NCI-H1436 (cell line): Measurements from ENCODE around the gene WDPCP.
"Not testable (repeated sequence)": the region's sequence is repeated elsewhere in the genome, so short reads cannot be mapped to it uniquely, and the experiment has no call there.

Source experiments
- DNase-seq: peaks from one replicate; lab custom pipeline; 2025; lab: John Stamatoyannopoulos, UW

WDPCP gene

GRCh38 chr2:63249161-63249560 is 339.1 kb downstream of the WDPCP start:
- DNase-seq = no peak

- no peak for DNase-seq
Measured at GRCh38 chr2:63242747-63243146, 345.5 kb downstream of the WDPCP start.

DNA sequence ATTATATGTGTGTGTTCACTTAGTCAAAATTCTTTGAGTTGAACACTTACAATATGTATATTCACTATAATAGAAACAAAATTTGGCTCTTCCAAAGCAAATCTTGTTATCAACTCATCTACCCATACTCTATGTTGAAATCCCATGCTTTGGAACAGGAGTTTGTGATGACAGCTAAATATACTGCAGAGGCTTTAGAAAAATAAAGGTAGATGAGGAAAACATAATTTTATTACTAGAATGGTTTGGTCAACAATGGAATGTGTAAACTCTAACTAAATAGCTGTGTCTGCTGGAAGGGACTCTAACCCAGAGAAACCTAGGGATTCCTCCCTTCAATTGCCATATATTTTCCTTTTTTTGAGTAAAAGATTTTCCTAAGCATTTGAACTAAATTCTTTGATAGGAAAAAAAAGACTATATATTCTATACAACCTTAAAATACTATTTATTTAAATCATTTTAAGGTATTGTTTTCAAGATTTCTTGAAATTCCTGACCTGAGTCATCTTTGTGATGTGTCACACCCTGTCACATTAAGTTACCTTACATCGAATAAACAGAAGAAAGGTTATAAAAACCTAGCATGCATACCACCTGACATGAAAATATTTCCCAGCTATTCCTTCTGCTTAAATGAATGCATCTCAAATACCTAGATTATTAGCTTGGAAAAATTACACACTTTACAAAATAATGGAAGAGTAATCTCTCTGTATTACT is 362.2 kb downstream of the WDPCP start:
- DNase-seq = no peak

DNA sequence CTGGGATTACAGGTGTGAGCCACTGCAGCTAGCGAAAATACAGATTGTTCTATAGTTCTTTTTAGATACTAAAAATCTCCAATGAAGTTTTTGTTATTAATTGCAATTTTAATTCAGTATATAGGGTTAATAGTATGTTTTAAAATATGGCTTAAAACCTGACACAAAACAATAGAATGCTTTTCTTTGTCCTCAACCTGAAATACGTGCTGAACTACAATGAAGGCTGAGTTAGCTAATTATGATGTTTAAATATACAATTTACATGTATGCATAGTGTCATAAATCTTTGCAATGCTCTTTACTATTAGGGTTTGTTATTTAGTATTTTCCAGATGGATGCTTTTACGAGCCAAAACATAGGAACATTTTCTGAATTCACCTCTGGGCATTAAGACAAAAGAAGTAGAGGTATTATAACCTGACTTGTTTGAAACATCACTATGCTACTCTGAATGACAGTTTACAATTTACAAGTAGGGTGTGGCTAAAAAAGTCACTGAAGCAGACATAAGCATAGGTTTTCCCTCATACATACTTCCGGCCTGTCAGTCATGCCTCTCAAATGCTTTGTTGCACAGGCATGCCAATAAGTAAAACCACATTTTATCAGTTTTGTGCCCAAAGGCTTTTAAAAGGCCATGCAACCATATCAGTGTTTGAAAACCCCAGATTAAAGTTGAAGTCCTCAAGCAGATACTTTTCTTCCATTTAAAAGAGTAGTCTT is 369.3 kb downstream of the WDPCP start:
- DNase-seq = no peak

DNA sequence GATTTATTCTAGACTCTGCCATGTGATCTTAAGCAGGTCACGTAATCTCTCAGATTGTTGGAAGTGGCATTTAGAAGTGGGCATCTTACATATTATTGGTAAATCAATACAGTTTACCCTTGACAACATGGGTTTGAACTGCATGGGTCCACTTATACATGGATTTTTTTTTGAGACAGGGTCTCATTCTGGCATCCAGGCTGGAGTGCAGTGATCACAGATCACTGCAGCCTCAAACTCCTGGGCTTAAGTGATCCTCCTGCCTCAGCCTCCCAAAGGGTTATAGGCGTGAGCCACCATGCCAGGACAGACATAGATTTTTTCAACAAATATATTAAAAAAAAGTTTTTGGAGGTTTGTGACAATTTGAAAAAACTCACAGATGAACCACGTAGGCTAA is 393.0 kb downstream of the WDPCP start:
- no peak for DNase-seq

DNA sequence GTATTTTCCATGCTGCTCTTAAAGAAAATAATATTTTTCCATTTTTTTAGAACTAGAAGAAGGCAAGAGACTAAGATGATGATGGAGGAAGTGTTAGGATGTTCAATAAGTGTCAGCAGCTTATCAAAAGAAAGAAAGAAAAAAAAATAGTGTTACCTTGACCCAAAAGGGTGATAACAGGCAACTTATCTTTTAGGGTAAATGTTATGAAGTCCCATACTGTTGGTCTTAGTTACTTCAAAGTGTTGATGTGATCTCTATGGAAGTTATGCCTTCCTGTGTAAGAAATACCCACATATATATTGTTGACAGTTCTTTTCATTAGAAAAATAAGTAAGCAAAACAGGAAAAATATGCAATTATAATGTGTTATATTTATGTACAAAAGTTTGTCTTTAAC is 394.1 kb downstream of the WDPCP start:
- no peak for DNase-seq

DNA sequence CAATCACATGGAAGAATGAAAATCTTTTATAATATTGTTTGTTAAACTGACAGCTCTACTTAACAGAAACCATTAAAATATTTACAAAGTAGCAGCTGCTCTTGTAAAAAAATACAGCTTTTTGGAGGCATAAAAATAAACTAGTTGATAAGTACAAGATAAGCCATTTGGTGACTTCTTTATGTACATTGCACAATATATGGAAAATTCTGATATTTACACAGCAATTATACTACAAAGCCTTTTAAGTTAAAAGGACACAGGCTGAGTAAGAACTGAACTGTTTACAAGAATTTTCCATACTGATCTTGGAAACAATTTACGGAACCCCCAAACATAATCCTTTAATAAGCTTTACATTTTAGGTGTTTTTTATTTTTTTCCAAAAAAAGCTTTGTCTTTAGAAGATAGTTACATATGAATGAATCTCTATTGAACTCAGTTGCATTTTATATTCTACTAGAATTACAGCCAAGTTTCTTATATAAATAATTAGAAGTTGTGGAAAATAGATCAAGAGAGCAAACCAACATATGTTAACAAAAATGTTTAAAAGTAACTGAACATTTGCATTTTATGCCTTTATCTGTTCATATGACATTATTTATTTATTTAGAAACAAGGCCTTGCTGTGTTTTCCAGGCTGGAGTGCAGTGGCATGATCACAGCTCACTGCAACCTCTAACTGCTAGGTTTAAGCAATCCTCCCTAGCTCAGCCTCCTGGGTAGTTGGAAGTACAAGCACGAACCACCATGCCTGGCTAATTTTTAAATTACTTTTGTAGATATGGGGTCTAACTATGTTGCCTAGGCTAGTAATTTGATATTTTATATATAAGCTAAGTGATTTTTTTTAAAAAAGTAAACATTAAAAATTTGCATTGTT is 395.1 kb downstream of the WDPCP start:
- DNase-seq = peak; percentile 17

- DNase-seq = peak; percentile 31
Measured at GRCh38 chr2:63192169-63192888, 395.9 kb downstream of the WDPCP start.

DNA sequence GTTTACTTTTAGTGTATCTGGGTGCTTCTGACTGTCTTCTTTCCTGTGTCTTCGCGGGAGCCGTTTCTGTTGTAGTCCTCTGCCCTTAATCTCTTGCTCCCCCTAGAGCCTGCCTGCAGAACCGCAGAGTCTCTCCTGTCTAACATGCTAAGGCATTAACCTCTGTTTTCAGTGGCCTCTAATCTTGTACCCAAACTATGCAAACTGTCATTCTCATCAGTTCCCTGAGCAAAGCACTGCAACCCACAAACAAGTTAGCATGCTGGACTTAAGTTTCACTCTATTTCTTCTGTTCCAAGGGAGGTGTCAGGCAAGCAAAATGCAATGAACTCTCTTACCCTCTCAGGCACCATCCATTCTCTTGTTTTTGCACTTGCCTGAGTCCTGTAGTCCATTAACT is 399.3 kb downstream of the WDPCP start:
- DNase-seq = no peak

GRCh38 chr2:63186331-63186730 is 401.9 kb downstream of the WDPCP start:
- DNase-seq = no peak

- DNase-seq = no peak
Measured at GRCh38 chr2:63163161-63163820, 425.0 kb downstream of the WDPCP start.

DNA sequence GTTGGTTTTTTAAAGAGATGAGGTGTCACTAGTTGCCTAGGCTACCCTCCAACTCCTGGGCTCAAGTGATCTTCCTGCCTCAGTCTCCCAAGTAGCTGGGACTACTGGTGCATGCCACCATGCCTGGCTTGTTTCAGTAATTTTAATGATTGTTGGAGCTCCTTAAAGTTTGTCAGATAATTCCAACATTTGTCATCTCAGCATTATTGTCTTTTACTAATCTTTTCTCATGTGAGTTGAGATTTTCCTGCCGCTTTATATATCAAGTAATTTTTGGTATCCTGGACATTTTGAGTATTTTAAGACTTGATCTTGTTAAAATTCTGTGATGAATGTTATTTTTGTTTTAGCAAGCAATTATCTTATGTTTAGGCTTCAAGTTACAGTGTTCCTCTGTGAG is 429.0 kb downstream of the WDPCP start:
- DNase-seq = no peak

DNA sequence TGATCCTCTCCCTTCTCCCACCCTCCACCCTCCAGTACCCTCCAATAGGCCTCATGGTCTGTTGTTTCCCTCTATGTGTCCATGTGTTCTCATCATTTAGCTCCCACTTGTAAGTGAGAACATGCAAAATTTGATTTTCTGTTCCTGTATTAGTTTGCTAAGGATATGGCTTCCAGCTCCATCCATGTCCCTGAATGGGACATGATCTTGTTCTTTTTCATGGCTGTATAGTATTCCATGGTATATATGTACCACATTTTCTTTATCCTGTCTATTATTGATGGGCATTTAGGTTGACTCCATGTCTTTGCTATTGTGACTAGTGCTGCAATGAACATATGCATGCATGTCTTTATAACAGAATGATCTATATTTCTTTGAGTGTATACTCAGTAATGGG is 451.6 kb downstream of the WDPCP start:
- DNase-seq = not testable (repeated sequence)

- no peak for DNase-seq
Measured at GRCh38 chr2:63132020-63132419, 456.3 kb downstream of the WDPCP start.

DNA sequence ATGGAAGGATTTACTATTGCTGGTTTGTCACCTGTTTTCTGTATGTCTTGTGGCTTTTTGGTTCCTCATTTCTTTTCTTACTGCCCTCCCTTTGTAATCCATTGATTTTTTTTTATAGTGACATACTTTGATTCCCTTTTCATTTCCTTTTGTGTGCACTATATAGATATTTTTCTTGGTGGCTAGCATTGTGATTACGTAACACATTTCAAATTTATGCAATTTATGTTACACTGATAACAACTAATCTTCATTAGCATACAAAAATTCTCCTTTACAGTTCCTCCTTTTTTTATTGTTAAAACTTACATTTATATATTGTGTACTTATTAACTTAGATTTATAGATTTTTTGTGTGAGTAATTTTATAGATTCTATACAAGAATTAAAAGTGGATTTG is 457.1 kb downstream of the WDPCP start:
- no peak for DNase-seq

- no peak for DNase-seq
Measured at GRCh38 chr2:63127594-63127993, 460.7 kb downstream of the WDPCP start.

- DNase-seq = no peak
Measured at GRCh38 chr2:63124850-63125249, 463.4 kb downstream of the WDPCP start.

GRCh38 chr2:63124218-63124617 is 464.1 kb downstream of the WDPCP start:
- no peak for DNase-seq

GRCh38 chr2:63122921-63123320 is 465.4 kb downstream of the WDPCP start:
- DNase-seq = no peak

DNA sequence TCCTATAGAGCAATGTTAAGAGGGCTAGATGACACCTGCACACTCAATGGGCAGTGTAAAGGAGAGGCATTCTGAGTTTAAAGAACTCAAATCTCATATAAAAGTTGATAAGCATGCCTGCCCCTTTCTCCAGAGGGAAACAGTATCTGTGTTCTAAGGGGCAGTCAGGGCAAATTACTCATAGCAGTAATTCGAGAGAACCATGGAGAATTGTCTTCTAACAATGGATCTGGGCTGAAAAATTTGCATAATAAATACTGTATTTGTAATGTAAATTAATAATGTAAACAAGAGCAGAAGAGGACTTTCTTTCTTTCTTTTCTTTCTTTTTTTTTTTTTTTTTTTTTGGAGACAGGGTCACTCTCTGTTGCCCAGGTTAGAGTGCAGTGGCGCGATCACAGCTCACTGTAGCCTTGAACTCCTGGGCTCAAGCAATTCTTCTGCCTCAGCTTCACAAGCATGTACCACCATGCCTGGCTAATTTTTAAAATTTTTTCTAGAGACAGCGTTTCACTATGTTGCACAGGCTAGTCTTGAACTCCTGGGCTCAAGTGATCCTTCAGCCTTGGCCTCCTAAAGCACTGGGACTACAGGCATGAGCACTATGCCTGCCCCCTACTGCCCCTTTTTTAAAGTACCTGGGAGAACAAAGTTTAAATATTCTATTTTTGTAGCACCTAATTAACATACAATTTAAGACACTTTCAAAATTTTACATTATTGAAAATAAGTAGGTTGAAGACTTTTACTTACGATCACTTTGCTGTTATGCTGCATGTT is 467.0 kb downstream of the WDPCP start:
- no peak for DNase-seq

GRCh38 chr2:63118821-63119220 is 469.5 kb downstream of the WDPCP start:
- DNase-seq = no peak
